Skeletal muscle tissue (tissue), 4 donors: ENCODE results near the gene SOX18. TPM values are rescaled to one million over a fixed set of nuclear protein-coding genes. Genes with fewer than 3 reads are reported as not detected.

ENCODE experiments used
- H3K27ac ChIP-seq: one replicate; pipeline ENCODE4 v1.7.0; 2013; ENCODE audit warnings: mild to moderate bottlenecking, low read depth, low read length, inconsistent platforms
- H3K27me3 ChIP-seq, 3 donors: one replicate each; pipeline ENCODE4 v1.7.0; 2013; ENCODE audit warnings: low read length in 3 of 3; ENCODE audit not compliant: control insufficient read depth in 3 of 3, insufficient read depth in 3 of 3
- H3K36me3 ChIP-seq, 3 donors: one replicate each; pipeline ENCODE4 v1.7.0; 2013; ENCODE audit warnings: low read length in 3 of 3; ENCODE audit not compliant: control insufficient read depth in 3 of 3, insufficient read depth in 3 of 3
- H3K4me1 ChIP-seq, 3 donors: one replicate each; pipeline ENCODE4 v1.7.0; 2013; ENCODE audit warnings: low read length in 3 of 3, mild to moderate bottlenecking in 3 of 3; ENCODE audit not compliant: control insufficient read depth in 3 of 3, insufficient read depth in 3 of 3
- H3K4me3 ChIP-seq, 3 donors: one replicate each; pipeline ENCODE4 v1.7.0; 2013; ENCODE audit warnings: low read length in 3 of 3
- H3K9ac ChIP-seq, 3 donors: one replicate each; pipeline ENCODE4 v1.7.0; 2013; ENCODE audit warnings: low read length in 3 of 3, mild to moderate bottlenecking in 3 of 3, moderate library complexity in 2 of 3, low read depth in 1 of 3
- H3K9me3 ChIP-seq, 3 donors: one replicate each; pipeline ENCODE4 v1.7.0; 2013; ENCODE audit warnings: low read length in 3 of 3; ENCODE audit not compliant: control insufficient read depth in 3 of 3
- total RNA-seq: library from RNA; depleted of rRNA; stranded (reverse); fragments of >200 nt; gene quantifications from one replicate; pipeline ENCODE4 v1.2.3, GENCODE V29; 2014
- donor health status: Osteomylitis.

SOX18 gene
- total RNA-seq, 1 donor from 2014 or later = 3.7 TPM

- peaks cover 3 to 5% (median 4%) of the 10 kb centered on the region in 3 donors for H3K36me3 ChIP-seq
- H3K4me3 ChIP-seq = no peak overlapping the region
- H3K9me3 ChIP-seq = no peaks in the 10 kb centered on the region
- H3K27ac ChIP-seq = no peak overlapping the region
- H3K27me3 ChIP-seq = no peaks in the 10 kb centered on the region
- no peak overlapping the region for H3K9ac ChIP-seq
- peaks cover 0 to 9% (median 4%) of the 10 kb centered on the region in 3 donors for H3K4me1 ChIP-seq
Measured at GRCh38 chr20:64069614-64070243, 20.3 kb upstream of the SOX18 start.

GRCh38 chr20:64069209-64069613 lies 19.8 kb upstream of the SOX18 start:
- Histone ChIP-seq H3K4me3 (no peak overlapping the region), H3K9me3 (no peaks in the 10 kb centered on the region), H3K27me3 (no peaks in the 10 kb centered on the region), H3K27ac (no peak overlapping the region), H3K4me1 (peaks cover 5 to 14% (median 8%) of the 10 kb centered on the region in 3 donors), H3K36me3 (peaks cover 3 to 5% (median 4%) of the 10 kb centered on the region in 3 donors), H3K9ac (no peak overlapping the region)

GRCh38 chr20:64068386-64069208 lies 19.2 kb upstream of the SOX18 start:
- Histone ChIP-seq H3K36me3 (peaks cover 1 to 4% (median 3%) of the 10 kb centered on the region in 3 donors), H3K4me1 (peaks cover 11 to 21% (median 14%) of the 10 kb centered on the region in 3 donors), H3K4me3 (no peak overlapping the region), H3K9ac (no peak overlapping the region), H3K27me3 (no peaks in the 10 kb centered on the region), H3K27ac (no peak overlapping the region), H3K9me3 (no peaks in the 10 kb centered on the region)

GRCh38 chr20:64067733-64068307 lies 18.4 kb upstream of the SOX18 start:
- Histone ChIP-seq H3K27me3 (no peaks in the 10 kb centered on the region), H3K9me3 (no peaks in the 10 kb centered on the region), H3K4me1 (peaks cover 11 to 22% (median 18%) of the 10 kb centered on the region in 3 donors), H3K27ac (no peak overlapping the region), H3K4me3 (no peak overlapping the region), H3K36me3 (peaks cover 1 to 3% (median 2%) of the 10 kb centered on the region in 3 donors), H3K9ac (no peak overlapping the region)

GRCh38 chr20:64067005-64067632 lies 17.7 kb upstream of the SOX18 start:
- H3K27ac ChIP-seq = no peak overlapping the region
- H3K9me3 ChIP-seq = no peaks in the 10 kb centered on the region
- H3K9ac ChIP-seq = no peak overlapping the region
- H3K36me3 ChIP-seq = peaks cover 0 to 1% (median 0%) of the 10 kb centered on the region in 3 donors
- no peaks in the 10 kb centered on the region for H3K27me3 ChIP-seq
- H3K4me1 ChIP-seq = peaks cover 15 to 27% (median 24%) of the 10 kb centered on the region in 3 donors
- no peak overlapping the region for H3K4me3 ChIP-seq

- Histone ChIP-seq H3K27ac (no peak overlapping the region), H3K4me1 (peaks cover 16 to 30% (median 27%) of the 10 kb centered on the region in 3 donors), H3K36me3 (no peaks in the 10 kb centered on the region), H3K9me3 (no peaks in the 10 kb centered on the region), H3K4me3 (no peak overlapping the region), H3K9ac (no peak overlapping the region), H3K27me3 (no peaks in the 10 kb centered on the region)
Measured at GRCh38 chr20:64065974-64066343, 16.5 kb upstream of the SOX18 start.

- H3K27me3 ChIP-seq = no peaks in the 10 kb centered on the region
- no peaks in the 10 kb centered on the region for H3K36me3 ChIP-seq
- peak overlapping the region in 2 of 3 donors; percentile 8 to 54 for H3K9ac ChIP-seq
- no peak overlapping the region for H3K4me3 ChIP-seq
- no peaks in the 10 kb centered on the region for H3K9me3 ChIP-seq
- H3K27ac ChIP-seq = no peak overlapping the region
- H3K4me1 ChIP-seq = peaks cover 16 to 30% (median 27%) of the 10 kb centered on the region in 3 donors
Measured at GRCh38 chr20:64065062-64065973, 15.9 kb upstream of the SOX18 start.

- Histone ChIP-seq H3K4me3 (peak overlapping the region; percentile 78 to 85 (median 82)), H3K27me3 (no peaks in the 10 kb centered on the region), H3K27ac (no peak overlapping the region), H3K9ac (peak overlapping the region; percentile 76 to 89 (median 76)), H3K4me1 (peaks cover 16 to 28% (median 27%) of the 10 kb centered on the region in 3 donors), H3K36me3 (no peaks in the 10 kb centered on the region), H3K9me3 (no peaks in the 10 kb centered on the region)
Measured at GRCh38 chr20:64064145-64064698, 14.8 kb upstream of the SOX18 start.
